GM21723 (cell line): ENCODE measurements around the gene SCT.

Source experiments
- ATAC-seq: cut with Tn5 transposase; IDR thresholded peaks from one replicate; pipeline ENCODE4 v1.9.1; 2021; ENCODE audit warnings: mild to moderate bottlenecking, moderate library complexity; ENCODE audit not compliant: unreplicated experiment

SCT gene

DNA sequence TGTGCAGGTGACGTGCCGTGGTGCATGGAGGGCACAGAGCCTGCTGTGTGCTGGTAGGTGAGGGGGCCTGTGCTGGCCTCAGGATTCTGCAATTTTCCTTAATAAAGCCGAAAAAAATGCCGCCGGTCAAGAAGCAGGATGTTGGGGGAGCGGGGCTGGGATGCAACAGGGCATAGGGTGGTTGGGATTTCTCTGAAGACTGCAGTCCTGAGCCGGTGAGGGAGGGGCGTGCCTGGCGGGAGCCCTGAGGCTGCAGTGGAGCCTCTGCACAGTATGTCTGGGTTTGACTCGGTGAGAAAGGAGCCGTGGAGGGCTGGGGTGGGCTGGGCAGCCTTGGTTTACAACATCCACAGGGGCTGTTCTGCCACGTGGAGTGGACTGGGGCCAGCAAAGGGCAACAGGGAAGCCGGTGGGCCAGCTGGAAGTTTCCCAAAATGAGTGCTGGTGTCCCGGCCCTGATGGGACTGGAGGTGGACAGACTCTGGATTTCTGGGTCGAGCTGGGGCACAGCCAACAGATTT, 3.6 kb downstream of the SCT start:
- no peak for ATAC-seq

DNA sequence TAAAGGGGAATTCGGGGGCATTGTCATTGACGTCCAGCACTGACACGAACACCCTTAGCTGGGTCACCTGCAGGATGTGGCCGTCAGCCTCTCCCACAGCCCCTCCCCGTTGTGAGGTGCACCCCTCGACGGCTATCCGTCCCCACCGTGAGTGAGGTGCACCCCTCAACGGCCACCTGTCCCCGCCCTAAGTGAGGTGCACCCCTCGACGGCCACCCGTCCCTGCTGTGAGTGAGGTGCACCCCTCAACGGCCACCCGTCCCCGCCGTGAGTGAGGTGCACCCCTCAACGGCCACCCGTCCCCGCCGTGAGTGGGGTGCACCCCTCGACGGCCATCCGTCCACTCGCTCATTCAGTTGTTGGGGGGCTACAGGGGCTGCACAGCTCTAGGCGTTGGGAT, 5.1 kb downstream of the SCT start:
- no peak for ATAC-seq

DNA sequence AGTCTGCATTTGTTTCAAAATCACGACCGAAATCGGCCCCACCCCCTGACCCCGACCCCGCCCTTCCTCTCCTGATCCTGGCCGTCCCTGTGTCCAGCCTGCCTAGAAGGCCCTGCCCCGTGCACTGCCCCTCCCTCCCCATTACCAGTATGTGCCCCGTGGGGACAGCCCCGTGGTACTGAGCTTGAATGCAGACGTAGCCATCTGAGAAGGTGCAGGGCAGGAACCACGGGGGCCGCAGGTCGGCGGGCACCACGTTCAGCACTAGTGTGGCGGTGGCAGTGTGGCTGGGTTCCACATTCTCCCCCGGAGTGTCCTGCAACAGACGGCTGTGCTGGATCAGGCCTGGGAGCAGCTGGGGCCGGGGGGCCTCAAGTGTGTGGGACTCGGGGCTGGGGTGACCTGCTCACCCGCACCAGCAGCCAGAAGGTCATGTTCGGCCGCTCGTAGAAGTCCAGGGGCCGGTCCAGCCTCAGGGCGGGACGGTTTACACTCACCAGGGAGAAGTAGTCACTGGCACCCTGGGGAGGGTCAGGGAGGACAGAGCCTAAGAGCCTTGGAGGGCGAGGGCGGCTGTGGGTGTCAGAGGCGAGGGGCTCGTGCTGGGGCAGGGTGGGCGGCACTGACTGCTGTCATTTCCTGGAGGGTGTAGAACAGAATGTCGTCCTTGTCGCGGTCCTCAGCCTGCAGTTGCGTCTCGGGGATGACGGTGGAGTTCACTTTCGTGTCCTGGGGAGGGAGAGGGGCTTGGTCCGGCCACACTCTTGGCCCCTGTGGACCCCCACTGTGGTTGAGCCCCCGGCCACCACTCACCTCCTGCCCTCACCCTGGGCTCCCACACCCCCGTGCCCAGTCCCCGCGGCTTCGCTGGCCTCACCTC, 5.8 kb downstream of the SCT start:
- no peak for ATAC-seq

DNA sequence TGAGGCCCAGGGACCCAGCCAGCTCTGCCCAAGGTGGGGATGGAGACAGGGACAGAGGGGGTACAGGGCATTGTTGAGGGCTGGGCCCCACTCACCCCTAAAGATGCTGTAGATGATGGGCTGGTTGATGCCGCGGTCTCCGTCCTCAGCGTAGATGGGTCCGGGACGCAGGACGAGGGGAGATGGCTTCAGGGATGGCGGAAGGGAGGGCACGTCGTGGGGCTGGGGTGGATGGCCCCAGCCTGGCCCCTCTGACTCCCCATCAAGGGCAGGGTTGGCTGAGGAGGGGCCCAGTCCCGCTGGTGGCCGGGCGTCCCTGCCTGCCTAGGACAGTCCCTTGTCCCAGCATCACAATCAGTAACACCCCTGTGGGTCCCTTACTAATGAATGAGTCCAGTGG, 6.8 kb downstream of the SCT start:
- ATAC-seq, result no peak

GRCh38 chr11:619628-620050, 7.3 kb downstream of the SCT start:
- no peak for ATAC-seq

DNA sequence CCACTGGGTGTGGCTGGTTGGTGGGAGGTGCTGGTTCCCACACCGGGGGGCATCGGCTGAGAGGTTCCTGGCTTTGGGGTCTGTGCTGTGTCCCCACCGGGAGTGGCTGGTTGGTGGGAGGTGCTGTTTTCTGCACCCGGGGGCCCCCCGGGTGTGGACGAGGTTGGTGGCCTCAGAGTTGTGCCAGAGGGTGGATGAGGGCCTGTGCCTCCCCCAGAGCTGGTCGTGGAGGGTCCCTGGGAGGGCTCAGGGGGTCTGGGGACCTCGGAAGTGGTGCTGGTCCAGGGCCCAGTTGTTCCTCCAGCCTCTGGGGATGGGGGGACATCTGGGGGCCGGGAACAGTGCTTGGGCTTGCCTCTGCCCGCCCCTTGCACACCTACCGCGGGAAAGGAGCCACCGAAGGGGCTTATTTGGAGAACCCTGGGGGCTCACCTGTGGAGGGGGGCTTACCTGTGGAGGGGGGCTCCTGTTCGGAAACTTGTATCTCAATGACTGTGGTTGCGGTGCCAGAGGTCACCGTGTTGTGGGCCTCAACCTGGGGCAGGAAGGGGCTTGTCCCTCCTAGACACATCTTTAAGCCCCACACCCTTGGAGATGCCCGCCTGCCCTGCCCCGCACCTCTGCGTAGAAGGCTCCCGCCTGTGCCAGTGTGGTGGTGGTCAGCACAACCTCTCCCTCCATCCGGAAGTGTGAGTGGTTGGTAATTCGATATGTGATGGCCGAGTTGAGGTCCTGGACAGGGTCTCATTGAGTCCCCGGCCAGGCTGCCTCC, 7.9 kb downstream of the SCT start:
- no peak for ATAC-seq

GRCh38 chr11:617912-618682, 8.9 kb downstream of the SCT start:
- ATAC-seq, result no peak

DNA sequence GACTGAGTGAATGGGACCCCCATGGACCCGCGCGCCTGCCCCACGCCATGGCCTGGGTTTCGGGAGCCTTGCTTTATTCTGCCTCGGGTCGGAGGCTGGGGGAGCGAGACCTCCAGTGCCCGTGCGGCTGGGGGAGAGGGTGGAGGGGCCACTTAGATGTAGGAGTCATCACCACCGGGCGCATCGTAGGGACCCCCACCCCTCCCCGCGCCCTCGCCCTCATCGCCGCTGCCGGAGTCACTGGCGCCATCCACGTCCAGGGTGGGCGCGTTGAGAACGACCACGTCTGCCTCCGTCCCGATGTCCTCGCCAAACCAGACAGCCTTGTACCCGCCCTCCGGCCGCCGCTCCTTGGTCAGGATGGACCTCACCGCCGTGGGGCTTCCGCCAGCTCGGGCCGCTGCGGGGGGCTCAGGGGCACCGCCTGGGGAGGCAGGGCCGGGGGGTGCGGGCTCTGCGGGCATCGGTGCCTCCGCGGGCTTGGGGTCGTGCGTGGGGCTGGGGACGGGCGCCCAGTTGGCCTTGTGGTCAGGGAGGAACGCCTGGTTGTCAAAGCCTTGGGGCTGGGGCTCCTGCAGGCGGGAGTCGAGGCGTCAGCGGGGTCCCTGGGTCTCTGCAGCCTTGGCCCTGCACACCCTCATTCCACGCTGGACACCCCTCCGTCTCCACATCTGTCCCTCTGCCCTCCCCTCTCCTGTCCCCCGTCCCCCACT, 9.6 kb downstream of the SCT start:
- no peak for ATAC-seq

GRCh38 chr11:616320-617198, 10.4 kb downstream of the SCT start:
- ATAC-seq, result no peak

DNA sequence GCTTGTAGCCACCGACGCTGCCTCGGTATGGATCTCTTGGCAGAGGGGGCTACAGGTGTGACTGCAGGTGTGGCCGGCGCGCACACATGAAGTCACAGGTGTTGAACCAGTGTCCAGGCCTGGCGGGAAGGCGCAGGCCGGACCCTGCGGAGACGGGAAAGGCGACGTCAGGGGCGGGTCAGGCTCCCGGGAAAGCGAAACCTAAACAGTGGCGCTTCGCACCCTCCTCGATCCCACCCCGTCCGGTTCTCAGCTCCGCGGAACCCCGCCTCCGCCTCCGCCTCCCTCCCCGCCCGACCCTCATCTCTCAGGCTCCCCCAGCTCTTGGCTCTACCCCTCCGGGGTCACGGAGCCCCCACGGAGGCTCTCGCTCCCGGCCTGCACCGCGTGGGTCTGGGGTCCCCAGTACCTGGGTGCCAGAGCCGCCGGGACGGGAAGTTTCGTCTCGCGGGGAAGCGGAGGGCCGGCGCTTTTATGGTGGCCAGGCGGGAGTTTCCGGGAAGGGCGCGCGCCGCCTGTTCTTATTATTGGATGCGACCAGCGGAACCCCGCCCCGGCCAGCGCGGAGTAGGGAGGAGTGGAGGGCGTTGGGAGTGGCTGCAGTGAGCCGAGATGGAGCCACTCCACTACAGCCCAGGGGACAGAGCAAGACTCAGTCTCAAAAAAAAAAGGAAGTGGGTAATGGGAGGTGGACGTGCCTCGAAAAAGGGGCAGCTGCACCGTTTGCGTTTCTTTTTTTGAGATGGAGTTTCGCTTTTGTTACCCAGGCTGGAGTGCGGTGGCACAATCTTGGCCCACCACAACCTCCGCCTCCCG, 11.3 kb downstream of the SCT start, which contains the start of gene IRF7:
IRF7 (minus strand) TSS at position 447 of the 816 bp plus-strand sequence. CDS start 586 bp downstream, outside the sequence.
- peak; percentile 78 for ATAC-seq

- peak; percentile 4 for ATAC-seq
Measured at GRCh38 chr11:614623-615503, 12.1 kb downstream of the SCT start.

DNA sequence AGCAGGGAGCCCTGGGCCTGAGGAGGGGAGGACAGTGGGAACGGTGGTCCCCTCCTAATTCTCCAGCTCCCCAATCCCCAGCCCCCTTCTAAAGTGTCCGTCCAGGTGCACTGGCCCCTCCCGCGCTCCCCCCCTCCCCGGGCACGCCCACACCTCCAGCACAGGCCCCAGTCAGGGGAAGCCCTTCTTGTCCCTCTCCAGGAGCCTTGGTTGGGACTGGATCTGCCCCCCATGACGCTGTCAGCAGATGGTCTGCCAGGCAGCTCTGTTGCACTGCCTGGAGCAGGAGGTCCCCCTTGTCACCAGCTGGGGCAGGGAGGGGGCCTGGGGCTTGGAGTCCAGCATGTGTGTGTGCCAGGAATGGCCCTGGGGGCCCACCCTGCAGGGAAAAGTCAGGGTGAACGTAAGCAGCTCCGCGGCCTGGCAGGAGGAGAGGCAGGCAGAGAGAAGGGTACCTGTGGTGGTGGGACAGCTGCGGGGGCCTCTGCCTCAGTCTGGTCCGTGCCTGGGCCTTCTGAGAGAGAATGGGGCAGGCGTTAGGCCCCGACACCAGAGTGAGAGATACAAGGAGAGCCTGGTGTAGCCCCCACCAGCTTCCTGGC, 12.9 kb downstream of the SCT start:
- ATAC-seq, result no peak

GRCh38 chr11:613369-613968, 13.5 kb downstream of the SCT start:
- ATAC-seq, result no peak

GRCh38 chr11:612961-613300, 14.1 kb downstream of the SCT start:
- ATAC-seq, result no peak

DNA sequence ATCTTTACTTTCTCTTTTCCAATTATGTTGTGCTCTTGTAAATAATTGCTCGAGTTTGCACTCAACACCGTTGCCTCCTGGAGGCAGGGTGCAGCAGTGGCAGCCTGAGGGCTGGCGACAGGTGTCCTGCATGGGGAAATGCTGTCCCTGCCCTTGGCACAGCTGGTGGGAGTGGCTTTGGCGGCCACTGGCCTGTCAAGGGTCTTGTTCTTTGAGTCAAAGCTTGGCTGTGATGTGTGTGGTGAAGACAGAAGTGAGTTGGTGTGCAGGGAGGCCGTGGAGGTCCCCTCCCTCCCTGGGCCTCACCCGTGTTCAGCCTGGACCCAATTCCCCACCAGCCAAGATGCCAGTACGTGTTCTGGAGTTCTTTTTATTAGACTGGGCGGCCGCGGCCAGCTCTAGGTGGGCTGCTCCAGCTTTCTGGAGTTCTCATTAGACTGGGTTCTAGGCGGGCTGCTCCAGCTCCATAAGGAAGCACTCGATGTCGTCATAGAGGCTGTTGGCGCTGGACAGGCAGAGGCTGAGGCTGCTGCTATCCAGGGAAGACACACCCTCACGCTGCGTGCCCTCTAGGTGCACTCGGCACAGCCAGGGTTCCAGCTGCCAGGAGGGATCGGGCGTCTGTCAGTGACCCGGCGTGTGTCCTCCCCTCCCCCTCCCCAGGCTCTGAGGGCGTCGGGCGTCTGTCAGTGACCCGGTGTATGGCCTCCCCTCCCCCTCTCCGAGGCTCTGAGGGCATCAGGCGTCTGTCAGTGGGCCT, 14.6 kb downstream of the SCT start:
- ATAC-seq, result no peak
